RPMI7951 (cell line): ENCODE data around the gene KIRREL3. TPM values are rescaled to one million over a fixed set of nuclear protein-coding genes. Genes with fewer than 3 reads are reported as not detected.

Source experiments
- DNase-seq: peaks from one replicate; pipeline ENCODE4 v3.0.0-alpha.2; 2012; ENCODE audit warnings: low read depth
- total RNA-seq: library from RNA; depleted of rRNA; stranded (reverse); fragments of >200 nt; shearing (Covaris generic); gene quantifications from 2 replicates; pipeline ENCODE4 v1.2.3, GENCODE V29; 2014

The KIRREL3 gene
- total RNA-seq, 1 experiment from 2014 or later = 0.24 TPM

GRCh38 chr11:126791446-126791845 is 209.1 kb downstream of the KIRREL3 start:
- no peak for DNase-seq

- peak; percentile 84 for DNase-seq
Measured at GRCh38 chr11:126790550-126791081, 210.0 kb downstream of the KIRREL3 start.

- no peak for DNase-seq
Measured at GRCh38 chr11:126782810-126783209, 217.8 kb downstream of the KIRREL3 start.

GRCh38 chr11:126781942-126782341 is 218.6 kb downstream of the KIRREL3 start:
- DNase-seq = no peak

- DNase-seq = no peak
Measured at GRCh38 chr11:126776119-126776518, 224.5 kb downstream of the KIRREL3 start.

- no peak for DNase-seq
Measured at GRCh38 chr11:126772267-126772666, 228.3 kb downstream of the KIRREL3 start.

GRCh38 chr11:126768702-126769101 is 231.9 kb downstream of the KIRREL3 start:
- no peak for DNase-seq

- no peak for DNase-seq
Measured at GRCh38 chr11:126766440-126766839, 234.1 kb downstream of the KIRREL3 start.

GRCh38 chr11:126765196-126765595 is 235.4 kb downstream of the KIRREL3 start:
- no peak for DNase-seq

- peak; percentile 31 for DNase-seq
Measured at GRCh38 chr11:126764231-126764630, 236.3 kb downstream of the KIRREL3 start.

GRCh38 chr11:126756855-126757254 is 243.7 kb downstream of the KIRREL3 start:
- DNase-seq = no peak

- DNase-seq = no peak
Measured at GRCh38 chr11:126756421-126756820, 244.1 kb downstream of the KIRREL3 start.

GRCh38 chr11:126755526-126755925 is 245.0 kb downstream of the KIRREL3 start:
- DNase-seq = no peak

GRCh38 chr11:126754591-126755426 is 245.8 kb downstream of the KIRREL3 start:
- DNase-seq = no peak

GRCh38 chr11:126753990-126754389 is 246.6 kb downstream of the KIRREL3 start:
- no peak for DNase-seq

- no peak for DNase-seq
Measured at GRCh38 chr11:126751242-126751641, 249.3 kb downstream of the KIRREL3 start.

- no peak for DNase-seq
Measured at GRCh38 chr11:126748793-126749192, 251.8 kb downstream of the KIRREL3 start.

GRCh38 chr11:126748100-126748791 is 252.3 kb downstream of the KIRREL3 start:
- DNase-seq = no peak

GRCh38 chr11:126747315-126747714 is 253.3 kb downstream of the KIRREL3 start:
- DNase-seq = no peak

GRCh38 chr11:126746443-126746842 is 254.1 kb downstream of the KIRREL3 start:
- DNase-seq = no peak

- no peak for DNase-seq
Measured at GRCh38 chr11:126744699-126745098, 255.9 kb downstream of the KIRREL3 start.

GRCh38 chr11:126743628-126744027 is 256.9 kb downstream of the KIRREL3 start:
- no peak for DNase-seq

- DNase-seq = no peak
Measured at GRCh38 chr11:126742582-126742981, 258.0 kb downstream of the KIRREL3 start.
